Ureter (tissue), 1 donor: ENCODE measurements around the gene SIRT2. TPM values are rescaled to one million over a fixed set of nuclear protein-coding genes. Genes with fewer than 3 reads are reported as not detected.

Experiments used
- DNase-seq: peaks from one replicate; pipeline ENCODE4 v3.0.0-alpha.2; 2020; ENCODE audit warnings: low spot score
- total RNA-seq: library from RNA; stranded (reverse); gene quantifications from one replicate; pipeline ENCODE4 v1.2.4, GENCODE V29; 2023
- donor health status: DM: yes; HTN: yes; CAD: no.

The SIRT2 gene
- total RNA-seq, 1 donor from 2014 or later = 31.8 TPM

GRCh38 chr19:38845374-38846024, 53.9 kb downstream of the SIRT2 start:
- DNase-seq = no peak

GRCh38 chr19:38844093-38844686, 55.2 kb downstream of the SIRT2 start:
- DNase-seq = no peak

- DNase-seq = no peak
Measured at GRCh38 chr19:38843175-38843758, 56.2 kb downstream of the SIRT2 start.

GRCh38 chr19:38842439-38843174, 56.8 kb downstream of the SIRT2 start:
- DNase-seq = no peak

GRCh38 chr19:38841787-38842438, 57.5 kb downstream of the SIRT2 start:
- DNase-seq = no peak

GRCh38 chr19:38841180-38841766, 58.1 kb downstream of the SIRT2 start:
- DNase-seq = no peak

GRCh38 chr19:38840583-38840968, 58.8 kb downstream of the SIRT2 start:
- no peak for DNase-seq

- no peak for DNase-seq
Measured at GRCh38 chr19:38839816-38840582, 59.4 kb downstream of the SIRT2 start.

GRCh38 chr19:38838986-38839761, 60.2 kb downstream of the SIRT2 start:
- DNase-seq = no peak

GRCh38 chr19:38838208-38838985, 61.0 kb downstream of the SIRT2 start:
- peak; percentile 63 for DNase-seq

GRCh38 chr19:38837656-38838121, 61.7 kb downstream of the SIRT2 start:
- no peak for DNase-seq

GRCh38 chr19:38836983-38837626, 62.3 kb downstream of the SIRT2 start:
- DNase-seq = no peak

- no peak for DNase-seq
Measured at GRCh38 chr19:38836159-38836982, 63.0 kb downstream of the SIRT2 start.

- no peak for DNase-seq
Measured at GRCh38 chr19:38834590-38834989, 64.8 kb downstream of the SIRT2 start.

GRCh38 chr19:38834104-38834490, 65.3 kb downstream of the SIRT2 start:
- DNase-seq = no peak

GRCh38 chr19:38833092-38833425, 66.4 kb downstream of the SIRT2 start:
- no peak for DNase-seq

- peak; percentile 77 for DNase-seq
Measured at GRCh38 chr19:38831142-38831605, 68.2 kb downstream of the SIRT2 start.
